Common myeloid progenitor, CD34-positive (primary cell): ENCODE measurements around the gene SLC30A2.

ENCODE experiments used
- CTCF ChIA-PET: fragments of 350-600 bp; sonication (Branson Sonifier 250); formaldehyde crosslinking; loops from one replicate; lab custom pipeline; 2021; ENCODE audit warnings: antibody characterized with exemption; lab: Charles Lee
- POLR2A ChIA-PET: fragments of 350-600 bp; sonication (Branson Sonifier 250); formaldehyde crosslinking; loops from one replicate; lab custom pipeline; 2021; ENCODE audit warnings: antibody characterized with exemption; lab: Charles Lee
- DNase-seq, 3 donors: peaks; one replicate each; pipeline versions ENCODE4 v3.0.0 to v3.0.0-alpha.2; 2013
- H3K27ac ChIP-seq, 2 experiments: 1 replicate in 1 of 2; 2 replicates in 1 of 2; pipeline ENCODE4 v1.7.0; 2013; ENCODE audit warnings: inconsistent platforms in 2 of 2, low read length in 2 of 2, mild to moderate bottlenecking in 2 of 2, low read depth in 1 of 2, moderate library complexity in 1 of 2; ENCODE audit not compliant: severe bottlenecking in 2 of 2, insufficient read depth in 1 of 2, poor library complexity in 1 of 2
- H3K27me3 ChIP-seq, 5 experiments: replicated peaks in 2 of 5; 1 replicate in 3 of 5; 2 replicates in 2 of 5; pipeline versions ENCODE4 v1.6.1 to v1.7.0; 2013; ENCODE audit warnings: low read length in 4 of 5, mild to moderate bottlenecking in 2 of 5, moderate library complexity in 2 of 5, inconsistent platforms in 1 of 5; ENCODE audit not compliant: insufficient read depth in 5 of 5, control insufficient read depth in 4 of 5
- H3K36me3 ChIP-seq, 4 experiments: 1 replicate in 2 of 4; 2 replicates in 2 of 4; pipeline versions ENCODE4 v1.6.1 to v1.7.0; 2013; ENCODE audit warnings: low read length in 3 of 4, control low read depth in 1 of 4, mild to moderate bottlenecking in 1 of 4; ENCODE audit not compliant: control insufficient read depth in 4 of 4, insufficient read depth in 4 of 4
- H3K4me1 ChIP-seq, 4 experiments: 1 replicate in 3 of 4; 2 replicates in 1 of 4; pipeline versions ENCODE4 v1.6.1 to v1.7.1; 2013; ENCODE audit warnings: low read length in 3 of 4, mild to moderate bottlenecking in 3 of 4, control low read depth in 1 of 4, inconsistent platforms in 1 of 4, moderate library complexity in 1 of 4; ENCODE audit not compliant: control insufficient read depth in 4 of 4, insufficient read depth in 4 of 4; ENCODE audit errors: control extremely low read depth in 1 of 4
- H3K4me3 ChIP-seq, 7 experiments: 1 replicate in 4 of 7; 2 replicates in 3 of 7; pipeline versions ENCODE4 v1.5.1 to v1.7.0; 2013; ENCODE audit warnings: mild to moderate bottlenecking in 7 of 7, low read length in 6 of 7, moderate library complexity in 6 of 7, inconsistent platforms in 2 of 7, low read depth in 2 of 7, control low read depth in 1 of 7; ENCODE audit not compliant: insufficient read depth in 4 of 7, control insufficient read depth in 1 of 7; ENCODE audit errors: extremely low read depth in 1 of 7
- H3K9me3 ChIP-seq, 5 experiments: 1 replicate in 4 of 5; 2 replicates in 1 of 5; pipeline versions ENCODE4 v1.6.1 to v1.7.1; 2013; ENCODE audit warnings: low read length in 4 of 5, mild to moderate bottlenecking in 2 of 5, inconsistent platforms in 1 of 5, low read depth in 1 of 5, moderate library complexity in 1 of 5; ENCODE audit not compliant: control insufficient read depth in 4 of 5, insufficient read depth in 2 of 5; ENCODE audit errors: control extremely low read depth in 1 of 5
- WGBS: methylation state at CpG from one replicate; pipeline ENCODE4 v1.1.5; 2013; ENCODE audit not compliant: insufficient coverage; 5-methylcytosine and 5-hydroxymethylcytosine counted together

Gene SLC30A2

DNA sequence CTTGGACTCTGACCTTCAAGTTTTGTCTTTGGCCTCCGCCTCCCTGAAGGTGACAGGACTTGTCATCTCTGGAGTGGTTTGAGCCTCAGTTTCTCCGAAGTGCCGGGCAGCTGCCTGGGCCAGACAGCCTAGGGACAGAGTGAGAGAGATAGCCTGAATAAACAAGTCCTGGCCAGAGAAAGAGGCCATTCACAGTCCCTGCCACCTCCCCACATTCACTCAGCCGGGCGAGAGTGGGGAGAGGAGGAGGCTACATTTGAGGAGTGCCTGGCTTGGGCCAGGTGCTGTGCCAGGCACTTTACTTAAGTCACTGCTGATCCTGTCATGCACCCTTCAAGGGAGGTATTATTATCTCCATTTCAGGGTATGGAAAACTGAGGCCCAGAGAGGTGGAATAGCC is 20.9 kb downstream of the SLC30A2 start:
- Histone ChIP-seq H3K9me3 (no peaks in the 10 kb centered on the region), H3K4me1 (peaks cover 0 to 26% (median under 1%) of the 10 kb centered on the region in 4 experiments), H3K4me3 (no peak overlapping the region), H3K36me3 (no peaks in the 10 kb centered on the region), H3K27me3 (peaks cover 0 to 9% (median 0%) of the 10 kb centered on the region in 5 experiments), H3K27ac (no peak overlapping the region)
- DNase-seq: no peak
- CTCF ChIA-PET: interaction anchor here (1.3 to 1.8 kb wide), 2 partner anchors 9 to 11 kb away, joined by 3 to 7 read pairs; no protein-coding TSS in a partner anchor
- WGBS: 83% methylated on average over 1 of the region's 5 CpGs
- POLR2A ChIA-PET: no interaction called here

GRCh38 chr1:26023826-26024225 is 22.1 kb downstream of the SLC30A2 start:
- POLR2A ChIA-PET: no interaction called here
- DNase-seq: no peak
- peaks cover 0 to 33% (median 7%) of the 10 kb centered on the region in 4 experiments for H3K4me1 ChIP-seq
- CTCF ChIA-PET: interaction anchor here (1.5 to 1.8 kb wide), 2 partner anchors 10 to 128 kb away, joined by 4 to 7 read pairs; no protein-coding TSS in a partner anchor
- H3K27me3 ChIP-seq: peaks cover 0 to 9% (median 0%) of the 10 kb centered on the region in 5 experiments
- WGBS: 95% methylated on average over 4 of the region's 5 CpGs
- H3K36me3 ChIP-seq: no peaks in the 10 kb centered on the region
- H3K9me3 ChIP-seq: no peaks in the 10 kb centered on the region
- H3K4me3 ChIP-seq: no peak overlapping the region
- H3K27ac ChIP-seq: no peak overlapping the region

GRCh38 chr1:26023009-26023408 is 22.9 kb downstream of the SLC30A2 start:
- ChIA-PET CTCF (interaction anchor here (2.0 kb wide), 1 partner anchor 9 kb away, joined by 8 read pairs; no protein-coding TSS in a partner anchor), POLR2A (no interaction called here)
- 97% methylated on average over 6 of the region's 13 CpGs for WGBS
- Histone ChIP-seq H3K27ac (no peak overlapping the region), H3K27me3 (peaks cover 0 to 9% (median 0%) of the 10 kb centered on the region in 5 experiments), H3K4me3 (no peak overlapping the region), H3K9me3 (no peaks in the 10 kb centered on the region), H3K36me3 (no peaks in the 10 kb centered on the region), H3K4me1 (peaks cover 0 to 29% (median 7%) of the 10 kb centered on the region in 4 experiments)
- DNase-seq: no peak

DNA sequence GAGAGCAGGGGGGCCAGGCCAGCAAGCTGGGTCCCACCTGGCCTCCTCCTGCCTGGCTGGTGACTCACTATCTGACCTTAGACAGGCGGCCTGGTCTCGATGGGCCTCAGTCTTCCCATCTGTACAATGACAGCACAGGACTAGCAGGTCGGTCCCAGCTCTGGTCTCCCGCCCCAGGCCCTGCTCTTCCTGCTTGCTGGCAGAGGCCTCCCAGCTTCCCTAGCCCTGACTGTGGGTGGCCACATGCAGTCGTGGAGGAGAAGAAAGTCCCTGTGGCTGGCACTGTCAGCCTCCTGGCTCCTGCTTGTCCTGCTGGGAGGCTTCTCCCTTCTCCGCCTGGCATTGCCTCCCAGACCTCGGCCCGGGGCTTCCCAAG is 23.5 kb downstream of the SLC30A2 start:
- H3K9me3 ChIP-seq: no peaks in the 10 kb centered on the region
- H3K4me1 ChIP-seq: peaks cover 0 to 26% (median 7%) of the 10 kb centered on the region in 4 experiments
- WGBS: 88% methylated on average over 7 of the region's 8 CpGs
- no peak overlapping the region for H3K4me3 ChIP-seq
- H3K27ac ChIP-seq: no peak overlapping the region
- peaks cover 0 to 10% (median 0%) of the 10 kb centered on the region in 5 experiments for H3K27me3 ChIP-seq
- no peak for DNase-seq
- POLR2A ChIA-PET: no interaction called here
- no peaks in the 10 kb centered on the region for H3K36me3 ChIP-seq
- CTCF ChIA-PET: interaction anchor here (1.4 to 2.0 kb wide), 2 partner anchors 10 to 11 kb away, joined by 3 to 8 read pairs; no protein-coding TSS in a partner anchor

DNA sequence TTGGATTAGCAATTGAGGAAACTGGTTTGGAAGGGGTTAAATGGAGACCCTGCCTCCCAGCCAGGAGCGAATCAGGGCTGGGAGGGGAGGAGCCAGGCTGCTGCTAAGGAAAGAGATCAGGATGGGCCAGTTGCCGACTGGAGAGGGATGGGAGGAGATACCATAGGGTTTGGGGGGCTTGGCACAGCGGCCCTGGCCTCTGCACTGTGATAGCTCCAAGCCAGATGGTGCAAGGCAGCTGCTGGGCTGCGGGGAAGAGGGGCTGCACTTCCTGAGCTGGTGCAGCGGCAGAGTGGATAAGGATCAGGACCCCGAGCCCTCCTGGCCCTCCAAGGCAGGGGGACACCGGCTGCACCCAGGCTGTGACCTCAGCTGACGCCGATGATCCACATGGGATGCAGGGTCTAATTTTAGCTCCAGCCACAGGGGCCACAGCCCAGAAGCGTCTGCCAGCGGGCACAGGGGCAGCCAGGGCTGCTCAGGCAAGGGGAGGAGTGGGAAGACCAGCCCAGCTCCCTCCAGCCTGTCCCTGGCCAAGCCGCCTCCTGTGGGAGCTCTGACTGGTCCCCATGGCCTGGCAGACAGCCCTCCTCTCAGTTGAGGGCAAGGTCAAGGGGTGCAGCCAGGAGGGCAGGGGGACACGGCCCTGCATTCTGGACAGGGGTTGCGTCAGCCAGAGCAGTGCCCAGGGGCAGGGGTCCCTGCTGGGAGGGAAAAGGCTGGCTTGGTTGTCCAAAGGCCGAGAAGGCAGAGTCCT is 24.1 kb downstream of the SLC30A2 start, which contains the start of gene EXTL1:
TSS of gene EXTL1 (plus strand) at position 129 of the 757 bp plus-strand sequence. CDS start 872 bp downstream, outside the sequence.
- no peak within 1 kb of the TSS for H3K4me3 ChIP-seq
- peaks cover 0 to 32% (median 10%) of the 10 kb centered on the region in 4 experiments for H3K4me1 ChIP-seq
- no peak within 1 kb of the TSS for H3K27ac ChIP-seq
- POLR2A ChIA-PET: no interaction called here
- peaks cover 0 to 10% (median 0%) of the 10 kb centered on the region in 5 experiments for H3K27me3 ChIP-seq
- DNase-seq: no peak
- H3K36me3 ChIP-seq: no peaks in the 10 kb centered on the region
- CTCF ChIA-PET: interaction anchor here (1.4 to 2.0 kb wide), 4 partner anchors 10 to 126 kb away, joined by 3 to 8 read pairs (median 4); no protein-coding TSS in a partner anchor
- no peaks in the 10 kb centered on the region for H3K9me3 ChIP-seq
- WGBS: 76% methylated on average over 15 of the region's 15 CpGs

DNA sequence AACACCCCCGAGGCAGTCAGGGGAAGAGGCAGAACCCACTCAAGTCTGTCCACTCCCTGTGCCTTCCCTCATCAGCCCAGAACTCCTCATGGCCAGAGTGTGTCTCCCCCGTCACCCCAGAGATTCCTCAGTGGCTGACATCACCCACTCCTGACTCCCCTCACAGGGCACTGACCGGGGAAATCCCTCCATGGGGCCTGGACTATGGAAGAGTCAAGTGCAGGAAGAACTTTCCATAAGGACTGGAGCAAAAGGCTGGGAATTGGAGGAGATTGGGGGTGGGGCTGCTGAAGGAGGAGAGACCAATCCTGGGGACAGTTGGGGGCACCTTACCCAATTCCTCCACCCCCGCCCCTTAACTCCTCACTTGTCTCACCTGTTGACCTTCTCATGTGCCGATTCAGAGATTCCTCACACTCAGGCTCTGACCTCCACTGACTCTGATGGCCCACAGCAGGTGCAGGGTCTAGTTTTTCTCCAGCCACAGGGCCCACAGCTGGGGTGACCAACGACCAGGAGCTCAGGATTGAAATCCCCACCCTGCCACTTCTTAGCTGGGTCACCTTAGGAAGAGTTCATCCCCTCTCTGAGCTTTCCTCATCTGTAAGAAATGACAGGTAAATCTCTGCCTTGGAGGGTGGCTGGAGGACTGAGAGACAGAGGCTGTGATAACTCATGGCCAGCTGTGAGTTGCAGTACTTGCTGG is 24.8 kb downstream of the SLC30A2 start:
- H3K9me3 ChIP-seq: no peaks in the 10 kb centered on the region
- H3K4me3 ChIP-seq: no peak overlapping the region
- POLR2A ChIA-PET: no interaction called here
- no peaks in the 10 kb centered on the region for H3K36me3 ChIP-seq
- 93% methylated on average over 3 of the region's 6 CpGs for WGBS
- CTCF ChIA-PET: interaction anchor here (1.4 to 2.0 kb wide), 4 partner anchors 10 to 126 kb away, joined by 3 to 8 read pairs (median 4); no protein-coding TSS in a partner anchor
- DNase-seq: no peak
- H3K4me1 ChIP-seq: peaks cover 0 to 39% (median 14%) of the 10 kb centered on the region in 4 experiments
- no peak overlapping the region for H3K27ac ChIP-seq
- H3K27me3 ChIP-seq: peaks cover 0 to 10% (median 0%) of the 10 kb centered on the region in 5 experiments
